IPS-18a (cell line): Measurements from ENCODE around the gene PDS5A.
"Not testable (repeated sequence)": the region's sequence is repeated elsewhere in the genome, so short reads cannot be mapped to it uniquely, and the experiment has no call there.

Source experiments
- H3K27ac ChIP-seq: one replicate; pipeline ENCODE4 v1.5.1; 2013; ENCODE audit warnings: low read length
- H3K27me3 ChIP-seq: one replicate; pipeline ENCODE4 v1.6.1; 2013; ENCODE audit warnings: mild to moderate bottlenecking, low read length; ENCODE audit not compliant: control insufficient read depth, insufficient read depth
- H3K36me3 ChIP-seq: one replicate; pipeline ENCODE4 v1.6.1; 2013; ENCODE audit warnings: low read depth, low read length; ENCODE audit not compliant: control insufficient read depth
- H3K4me1 ChIP-seq: one replicate; pipeline ENCODE4 v1.6.1; 2013; ENCODE audit warnings: low read depth, low read length; ENCODE audit not compliant: control insufficient read depth
- H3K4me3 ChIP-seq: one replicate; pipeline ENCODE4 v1.5.1; 2013; ENCODE audit warnings: low read length
- H3K9ac ChIP-seq: one replicate; pipeline ENCODE4 v1.6.1; 2013; ENCODE audit warnings: mild to moderate bottlenecking, low read length, moderate library complexity
- H3K9me3 ChIP-seq: one replicate; pipeline ENCODE4 v1.6.1; 2013; ENCODE audit warnings: low read depth, low read length; ENCODE audit not compliant: control insufficient read depth

Gene PDS5A

GRCh38 chr4:39820186-39820585, 157.5 kb downstream of the PDS5A start:
- no peak overlapping the region for H3K27ac ChIP-seq
- H3K9ac ChIP-seq, result no peak overlapping the region
- no peak overlapping the region for H3K4me3 ChIP-seq
- no peaks in the 10 kb centered on the region for H3K27me3 ChIP-seq
- H3K4me1 ChIP-seq, result peaks cover 12% of the 10 kb centered on the region
- peaks cover 6% of the 10 kb centered on the region for H3K36me3 ChIP-seq
- H3K9me3 ChIP-seq, result no peaks in the 10 kb centered on the region

GRCh38 chr4:39818646-39819045, 159.1 kb downstream of the PDS5A start:
- Histone ChIP-seq H3K27ac (no peak overlapping the region), H3K9me3 (no peaks in the 10 kb centered on the region), H3K9ac (no peak overlapping the region), H3K27me3 (no peaks in the 10 kb centered on the region), H3K36me3 (no peaks in the 10 kb centered on the region), H3K4me1 (peaks cover 12% of the 10 kb centered on the region), H3K4me3 (no peak overlapping the region)

DNA sequence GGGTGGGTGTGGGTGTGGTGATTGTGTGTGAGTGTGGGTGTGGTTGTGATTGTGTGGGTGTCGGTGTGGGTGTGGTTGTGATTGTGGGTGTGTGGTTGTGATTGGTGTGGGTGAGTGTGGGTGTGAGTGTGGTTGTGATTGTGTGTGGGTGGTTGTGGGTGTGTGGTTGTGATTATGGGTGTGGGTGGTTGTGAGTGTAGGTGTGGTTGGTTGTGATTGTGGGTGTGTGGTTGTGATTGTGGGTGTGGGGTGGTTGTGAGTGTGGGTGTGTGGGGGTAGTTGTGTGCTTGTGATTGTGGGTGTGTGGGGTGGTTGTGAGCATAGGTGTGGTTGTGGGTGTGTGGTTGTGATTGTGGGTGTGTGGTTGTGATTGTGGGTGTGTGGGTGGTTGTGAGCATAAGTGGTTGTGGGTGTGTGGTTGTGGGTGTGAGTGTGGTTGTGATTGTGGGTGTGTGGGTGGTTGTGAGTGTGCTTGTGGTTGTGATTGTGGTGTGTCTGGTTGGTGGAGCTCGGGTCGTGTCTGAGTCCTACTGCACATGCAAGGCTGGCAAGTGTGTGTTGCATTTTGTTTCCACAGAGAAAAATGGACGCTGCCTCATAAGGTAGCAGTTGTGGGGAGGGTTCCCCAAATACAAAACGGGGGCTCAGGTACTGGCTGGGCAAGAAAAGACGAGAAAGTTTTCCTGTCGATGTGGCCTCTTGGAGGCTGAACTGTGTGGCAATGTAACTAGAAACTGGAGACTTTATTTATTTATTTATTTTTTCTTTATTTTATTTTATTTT, 163.1 kb downstream of the PDS5A start:
- Histone ChIP-seq H3K9me3 (no peaks in the 10 kb centered on the region), H3K9ac (no peak overlapping the region), H3K27ac (no peak overlapping the region), H3K36me3 (no peaks in the 10 kb centered on the region), H3K4me3 (no peak overlapping the region), H3K27me3 (no peaks in the 10 kb centered on the region), H3K4me1 (no peaks in the 10 kb centered on the region)

DNA sequence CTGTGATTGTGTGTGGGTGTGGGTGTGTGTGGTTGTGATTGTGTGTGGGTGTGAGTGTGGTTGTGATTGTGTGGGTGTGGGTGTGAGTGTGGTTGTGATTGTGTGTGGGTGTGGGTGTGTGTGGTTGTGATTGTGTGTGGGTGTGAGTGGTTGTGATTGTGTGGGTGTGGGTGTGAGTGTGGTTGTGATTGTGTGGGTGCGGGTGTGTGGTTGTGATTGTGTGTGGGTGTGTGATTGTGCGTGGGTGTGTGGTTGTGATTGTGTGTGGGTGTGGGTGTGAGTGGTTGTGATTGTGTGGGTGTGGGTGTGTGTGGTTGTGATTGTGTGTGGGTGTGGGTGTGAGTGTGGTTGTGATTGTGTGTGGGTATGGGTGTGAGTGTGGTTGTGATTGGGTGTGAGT, 163.9 kb downstream of the PDS5A start:
- not testable (repeated sequence) for H3K4me3 ChIP-seq, H3K4me1 ChIP-seq, H3K27me3 ChIP-seq, H3K27ac ChIP-seq, H3K36me3 ChIP-seq, H3K9ac ChIP-seq, H3K9me3 ChIP-seq

- not testable (repeated sequence) for H3K27ac ChIP-seq, H3K4me3 ChIP-seq, H3K4me1 ChIP-seq, H3K27me3 ChIP-seq, H3K36me3 ChIP-seq, H3K9ac ChIP-seq, H3K9me3 ChIP-seq
These were observed 164.7 kb downstream of the PDS5A start for GRCh38 chr4:39813033-39813432.

GRCh38 chr4:39812500-39812899, 165.2 kb downstream of the PDS5A start:
- no peaks in the 10 kb centered on the region for H3K9me3 ChIP-seq
- H3K4me1 ChIP-seq, result no peaks in the 10 kb centered on the region
- H3K9ac ChIP-seq, result no peak overlapping the region
- H3K4me3 ChIP-seq, result no peak overlapping the region
- no peak overlapping the region for H3K27ac ChIP-seq
- no peaks in the 10 kb centered on the region for H3K36me3 ChIP-seq
- H3K27me3 ChIP-seq, result no peaks in the 10 kb centered on the region

- H3K4me3 ChIP-seq, result no peak overlapping the region
- H3K4me1 ChIP-seq, result no peaks in the 10 kb centered on the region
- no peaks in the 10 kb centered on the region for H3K27me3 ChIP-seq
- no peak overlapping the region for H3K27ac ChIP-seq
- H3K9me3 ChIP-seq, result no peaks in the 10 kb centered on the region
- no peak overlapping the region for H3K9ac ChIP-seq
- H3K36me3 ChIP-seq, result no peaks in the 10 kb centered on the region
These were observed 169.4 kb downstream of the PDS5A start for GRCh38 chr4:39808231-39808749.

DNA sequence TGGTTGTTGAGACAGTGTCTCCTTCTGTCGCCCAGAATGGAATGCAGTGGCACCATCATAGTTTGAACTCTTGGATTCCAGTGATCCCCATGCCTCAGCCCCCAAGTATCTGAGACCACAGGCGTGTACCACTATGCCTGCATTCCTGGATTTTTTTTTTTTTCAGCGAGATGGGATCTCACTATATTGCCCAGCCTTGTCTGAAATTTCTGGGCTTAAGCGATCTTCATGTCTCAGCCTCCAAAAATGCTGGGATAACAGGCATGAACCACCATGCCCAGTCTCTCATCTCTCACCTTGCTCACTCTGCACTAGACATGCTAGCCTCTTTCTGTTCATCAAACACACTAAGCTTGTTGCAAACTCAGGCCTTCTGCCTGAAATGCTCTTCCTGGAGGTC, 175.7 kb downstream of the PDS5A start:
- Histone ChIP-seq H3K27ac (no peak overlapping the region), H3K4me3 (no peak overlapping the region)

GRCh38 chr4:39792976-39793375, 184.7 kb downstream of the PDS5A start:
- not testable (repeated sequence) for H3K27me3 ChIP-seq, H3K9ac ChIP-seq, H3K36me3 ChIP-seq

More for the DNA sequence above, 175.7 kb downstream of the PDS5A start:
- Histone ChIP-seq H3K9ac (no peak overlapping the region), H3K27me3 (no peaks in the 10 kb centered on the region), H3K36me3 (no peaks in the 10 kb centered on the region), H3K9me3 (no peaks in the 10 kb centered on the region), H3K4me1 (no peaks in the 10 kb centered on the region)

GRCh38 chr4:39792529-39792928, 185.2 kb downstream of the PDS5A start:
- no peak overlapping the region for H3K4me3 ChIP-seq
- no peaks in the 10 kb centered on the region for H3K9me3 ChIP-seq
- H3K27ac ChIP-seq, result no peak overlapping the region
- no peaks in the 10 kb centered on the region for H3K4me1 ChIP-seq
- H3K27me3 ChIP-seq, result no peaks in the 10 kb centered on the region
- H3K9ac ChIP-seq, result no peak overlapping the region
- no peaks in the 10 kb centered on the region for H3K36me3 ChIP-seq

More at GRCh38 chr4:39792976-39793375, 184.7 kb downstream of the PDS5A start:
- H3K4me3 ChIP-seq, H3K27ac ChIP-seq, H3K4me1 ChIP-seq, H3K9me3 ChIP-seq: not testable (repeated sequence)

- no peak overlapping the region for H3K9ac ChIP-seq
- H3K4me1 ChIP-seq, result no peaks in the 10 kb centered on the region
- no peaks in the 10 kb centered on the region for H3K27me3 ChIP-seq
- no peaks in the 10 kb centered on the region for H3K36me3 ChIP-seq
- H3K4me3 ChIP-seq, result no peak overlapping the region
- no peaks in the 10 kb centered on the region for H3K9me3 ChIP-seq
- no peak overlapping the region for H3K27ac ChIP-seq
These were observed 185.6 kb downstream of the PDS5A start for GRCh38 chr4:39792128-39792527.

GRCh38 chr4:39786838-39787237, 190.9 kb downstream of the PDS5A start:
- Histone ChIP-seq H3K27ac (no peak overlapping the region), H3K4me1 (no peaks in the 10 kb centered on the region), H3K27me3 (no peaks in the 10 kb centered on the region), H3K9ac (no peak overlapping the region), H3K9me3 (no peaks in the 10 kb centered on the region), H3K36me3 (no peaks in the 10 kb centered on the region), H3K4me3 (no peak overlapping the region)
